Liver (tissue), 9 donors: ENCODE results near the gene DHCR24. TPM values are rescaled to one million over a fixed set of nuclear protein-coding genes. Genes with fewer than 3 reads are reported as not detected.

Experiments used
- DNase-seq: peaks from one replicate; pipeline ENCODE4 v3.0.0-alpha.2; 2017; ENCODE audit warnings: low spot score
- H3K27ac ChIP-seq, 2 donors: one replicate each; pipeline ENCODE4 v1.7.0; 2013; ENCODE audit warnings: inconsistent platforms in 2 of 2, low read length in 2 of 2, control low read depth in 1 of 2, low read depth in 1 of 2, mild to moderate bottlenecking in 1 of 2
- H3K27me3 ChIP-seq, 4 donors: one replicate each; pipeline versions ENCODE4 v1.6.1 to v1.7.0; 2013; ENCODE audit warnings: low read length in 3 of 4, inconsistent platforms in 1 of 4, mild to moderate bottlenecking in 1 of 4, moderate library complexity in 1 of 4; ENCODE audit not compliant: control insufficient read depth in 4 of 4, insufficient read depth in 4 of 4
- H3K36me3 ChIP-seq, 4 donors: one replicate each; pipeline versions ENCODE4 v1.6.1 to v1.7.0; 2013; ENCODE audit warnings: low read length in 3 of 4, mild to moderate bottlenecking in 3 of 4, low read depth in 1 of 4, moderate library complexity in 1 of 4; ENCODE audit not compliant: control insufficient read depth in 4 of 4, insufficient read depth in 3 of 4
- H3K4me1 ChIP-seq, 4 donors: one replicate each; pipeline versions ENCODE4 v1.6.1 to v1.7.0; 2013; ENCODE audit warnings: low read length in 3 of 4, mild to moderate bottlenecking in 3 of 4, moderate library complexity in 1 of 4; ENCODE audit not compliant: control insufficient read depth in 4 of 4, insufficient read depth in 4 of 4
- H3K4me3 ChIP-seq, 3 donors: one replicate each; pipeline versions ENCODE4 v1.6.1 to v1.7.0; 2013; ENCODE audit warnings: low read length in 3 of 3, control low read depth in 1 of 3, low read depth in 1 of 3, mild to moderate bottlenecking in 1 of 3
- H3K9ac ChIP-seq, 2 donors: one replicate each; pipeline ENCODE4 v1.7.0; 2013; ENCODE audit warnings: low read length in 2 of 2, mild to moderate bottlenecking in 2 of 2, moderate library complexity in 2 of 2, control low read depth in 1 of 2, low read depth in 1 of 2
- H3K9me3 ChIP-seq, 4 donors: one replicate each; pipeline versions ENCODE4 v1.6.1 to v1.7.0; 2013; ENCODE audit warnings: low read length in 3 of 4; ENCODE audit not compliant: control insufficient read depth in 4 of 4
- EGR1 ChIP-seq, 2 donors: IDR thresholded peaks; 2 replicates each; pipeline ENCODE4 v1.6.1; 2016 to 2018; ENCODE audit warnings: antibody characterized with exemption in 2 of 2, low read depth in 2 of 2
- FOXA2 ChIP-seq: IDR thresholded peaks from 2 replicates; pipeline ENCODE4 v1.6.1; 2016; ENCODE audit warnings: antibody characterized with exemption
- GABPA ChIP-seq, 2 donors: IDR thresholded peaks in 1 of 2; conservative IDR thresholded peaks in 1 of 2; 2 replicates each; pipeline ENCODE4 v1.6.1; 2016; ENCODE audit warnings: antibody characterized with exemption in 2 of 2, mild to moderate bottlenecking in 1 of 2, moderate library complexity in 1 of 2
- HNF4A ChIP-seq, 2 donors: conservative IDR thresholded peaks; 2 replicates each; pipeline ENCODE4 v1.6.1; 2016; ENCODE audit warnings: antibody characterized with exemption in 2 of 2, mild to moderate bottlenecking in 2 of 2
- HNF4G ChIP-seq: IDR thresholded peaks from 2 replicates; pipeline ENCODE4 v1.6.1; 2016; ENCODE audit warnings: antibody characterized with exemption
- NR2F2 ChIP-seq: IDR thresholded peaks from 2 replicates; pipeline ENCODE4 v1.6.1; 2016; ENCODE audit warnings: antibody characterized with exemption
- RAD21 ChIP-seq, 2 donors: IDR thresholded peaks; 2 replicates each; pipeline ENCODE4 v1.6.1; 2016; ENCODE audit warnings: antibody characterized with exemption in 2 of 2, mild to moderate bottlenecking in 2 of 2
- RXRA ChIP-seq, 2 donors: IDR thresholded peaks; 2 replicates each; pipeline ENCODE4 v1.6.1; 2017 to 2018; ENCODE audit warnings: antibody characterized with exemption in 2 of 2, mild to moderate bottlenecking in 1 of 2
- TAF1 ChIP-seq: conservative IDR thresholded peaks from 2 replicates; pipeline ENCODE4 v1.6.1; 2016; ENCODE audit warnings: antibody characterized with exemption, mild to moderate bottlenecking
- YY1 ChIP-seq: IDR thresholded peaks from 2 replicates; pipeline ENCODE4 v1.6.1; 2016; ENCODE audit warnings: antibody characterized with exemption, mild to moderate bottlenecking
- WGBS: extraction: QIAGEN DNeasy Blood & Tissue Kit; methylation state at CpG from one replicate; pipeline ENCODE4 v1.1.7; 2013; 5-methylcytosine and 5-hydroxymethylcytosine counted together
- polyA plus RNA-seq, 2 donors: library from polyadenylated mRNA; stranded (reverse) in 1 of 2; unstranded in 1 of 2; fragments of 200-250 nt in 1 of 2; fragments of >200 nt in 1 of 2; fragmentation: Nextera tagmentation in 1 of 2; extraction: Ambion mirVana in 1 of 2; gene quantifications; one replicate each; pipeline versions ENCODE4 v1.2.1 to v1.2.3, GENCODE V29; 2013 to 2015
- total RNA-seq, 2 donors: library from RNA; depleted of rRNA; stranded (reverse); fragments of >200 nt; gene quantifications; one replicate each; pipeline ENCODE4 v1.2.3, GENCODE V29; 2014
- TF ChIP-seq, protein P1 (sequence below): IDR thresholded peaks from 2 replicates; pipeline ENCODE4 v1.6.1; 2016; ENCODE audit warnings: antibody characterized with exemption
- TF ChIP-seq, protein P2 (sequence below): IDR thresholded peaks from 2 replicates; pipeline ENCODE4 v1.6.1; 2016; ENCODE audit warnings: antibody characterized with exemption
- TF ChIP-seq, protein P3 (sequence below): fragments of 150-350 bp; IDR thresholded peaks from 2 replicates; pipeline ENCODE4 v1.5.1; 2017; ENCODE audit warnings: improper control_type of control experiment, low read depth, low read length; ENCODE audit not compliant: missing input control
- TF ChIP-seq, protein P4 (sequence below): IDR thresholded peaks from 2 replicates; pipeline ENCODE4 v1.6.1; 2016; ENCODE audit warnings: antibody characterized with exemption, mild to moderate bottlenecking
- donor health status: healthy.
- donor health status: healthy.
- donor health status: healthy.
- donor health status: healthy.
- donor health status: healthy.

The DHCR24 gene
- total and polyA plus RNA-seq, 4 donors: 271 to 815 (median 600) TPM

DNA sequence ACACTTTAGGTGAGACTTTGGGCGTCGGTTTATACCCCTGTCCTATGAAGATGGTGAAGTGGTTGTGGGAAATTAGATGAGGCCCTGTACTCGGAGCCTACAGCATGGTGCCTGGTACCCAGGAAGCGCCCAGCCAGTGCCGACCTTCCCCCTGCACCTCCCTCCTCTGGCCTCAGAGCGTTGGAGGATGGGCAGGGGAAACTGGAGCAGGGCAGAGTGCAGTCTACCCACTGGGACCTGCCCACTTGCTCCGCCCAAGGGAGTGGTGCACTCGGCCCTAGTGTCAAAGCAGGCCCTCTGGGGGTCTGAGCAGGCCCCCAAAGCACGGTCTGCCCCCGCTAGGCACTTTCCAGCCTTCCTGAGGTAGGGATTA lies 72.9 kb downstream of the DHCR24 start:
- H3K27me3 ChIP-seq: no peaks in the 10 kb centered on the region

DNA sequence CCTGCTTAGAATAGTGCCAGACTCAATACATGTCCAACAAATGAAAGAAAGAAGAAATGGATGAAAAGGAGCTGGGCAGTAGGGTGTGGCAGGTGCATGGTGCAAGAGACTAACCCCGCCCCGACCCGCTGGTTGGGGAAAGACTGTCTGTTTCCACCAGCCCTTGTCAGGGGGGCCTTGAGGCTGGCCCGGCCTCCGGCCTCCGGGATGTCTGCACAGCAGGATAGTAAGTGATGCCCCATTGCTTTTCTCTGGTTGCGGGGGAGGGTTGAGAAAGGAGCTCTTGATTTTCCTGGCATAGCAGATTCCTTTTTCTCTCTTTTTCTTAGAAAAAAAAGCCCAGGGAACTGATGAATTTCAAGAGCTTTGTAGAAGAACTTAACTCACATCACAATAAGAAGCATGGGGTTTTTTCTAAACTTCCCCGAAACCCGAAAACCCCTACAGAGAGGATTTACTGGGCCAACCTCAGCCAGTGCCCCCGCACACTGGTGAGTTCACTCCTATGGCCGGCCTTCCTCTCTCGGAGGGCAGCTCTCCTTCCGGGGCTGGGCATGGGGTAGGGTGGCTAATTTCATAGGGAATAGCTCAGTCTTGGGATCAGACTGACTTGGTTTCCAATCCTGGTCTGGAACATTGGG lies 73.4 kb downstream of the DHCR24 start:
- Histone ChIP-seq H3K27me3 (no peaks in the 10 kb centered on the region), H3K9me3 (no peaks in the 10 kb centered on the region), H3K9ac (no peak overlapping the region), H3K27ac (no peak overlapping the region), H3K4me1 (peaks cover 0 to 24% (median 16%) of the 10 kb centered on the region in 4 donors), H3K4me3 (no peak overlapping the region), H3K36me3 (no peaks in the 10 kb centered on the region)
- no peak for DNase-seq
- no peak for TF ChIP-seq NR2F2
- TF ChIP-seq EGR1 (IDR thresholded peaks at IDR 0.05; ENCODE audit: low read depth in 2 of 2): no peak
- TF ChIP-seq RAD21 (IDR thresholded peaks at IDR 0.05): no peak
- TF ChIP-seq HNF4G: no peak
- TF ChIP-seq, protein P1, sequence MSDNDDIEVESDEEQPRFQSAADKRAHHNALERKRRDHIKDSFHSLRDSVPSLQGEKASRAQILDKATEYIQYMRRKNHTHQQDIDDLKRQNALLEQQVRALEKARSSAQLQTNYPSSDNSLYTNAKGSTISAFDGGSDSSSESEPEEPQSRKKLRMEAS: no peak
- no peak for TF ChIP-seq GABPA (IDR thresholded peaks at IDR 0.05 in 1 of 2, conservative IDR thresholded peaks at IDR 0.05 in 1 of 2)
- TF ChIP-seq RXRA (IDR thresholded peaks at IDR 0.05): no peak
- no peak for TF ChIP-seq HNF4A (conservative IDR thresholded peaks at IDR 0.05)
- TF ChIP-seq, protein P2, sequence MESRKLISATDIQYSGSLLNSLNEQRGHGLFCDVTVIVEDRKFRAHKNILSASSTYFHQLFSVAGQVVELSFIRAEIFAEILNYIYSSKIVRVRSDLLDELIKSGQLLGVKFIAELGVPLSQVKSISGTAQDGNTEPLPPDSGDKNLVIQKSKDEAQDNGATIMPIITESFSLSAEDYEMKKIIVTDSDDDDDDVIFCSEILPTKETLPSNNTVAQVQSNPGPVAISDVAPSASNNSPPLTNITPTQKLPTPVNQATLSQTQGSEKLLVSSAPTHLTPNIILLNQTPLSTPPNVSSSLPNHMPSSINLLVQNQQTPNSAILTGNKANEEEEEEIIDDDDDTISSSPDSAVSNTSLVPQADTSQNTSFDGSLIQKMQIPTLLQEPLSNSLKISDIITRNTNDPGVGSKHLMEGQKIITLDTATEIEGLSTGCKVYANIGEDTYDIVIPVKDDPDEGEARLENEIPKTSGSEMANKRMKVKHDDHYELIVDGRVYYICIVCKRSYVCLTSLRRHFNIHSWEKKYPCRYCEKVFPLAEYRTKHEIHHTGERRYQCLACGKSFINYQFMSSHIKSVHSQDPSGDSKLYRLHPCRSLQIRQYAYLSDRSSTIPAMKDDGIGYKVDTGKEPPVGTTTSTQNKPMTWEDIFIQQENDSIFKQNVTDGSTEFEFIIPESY: no peak
- TF ChIP-seq, protein P3, sequence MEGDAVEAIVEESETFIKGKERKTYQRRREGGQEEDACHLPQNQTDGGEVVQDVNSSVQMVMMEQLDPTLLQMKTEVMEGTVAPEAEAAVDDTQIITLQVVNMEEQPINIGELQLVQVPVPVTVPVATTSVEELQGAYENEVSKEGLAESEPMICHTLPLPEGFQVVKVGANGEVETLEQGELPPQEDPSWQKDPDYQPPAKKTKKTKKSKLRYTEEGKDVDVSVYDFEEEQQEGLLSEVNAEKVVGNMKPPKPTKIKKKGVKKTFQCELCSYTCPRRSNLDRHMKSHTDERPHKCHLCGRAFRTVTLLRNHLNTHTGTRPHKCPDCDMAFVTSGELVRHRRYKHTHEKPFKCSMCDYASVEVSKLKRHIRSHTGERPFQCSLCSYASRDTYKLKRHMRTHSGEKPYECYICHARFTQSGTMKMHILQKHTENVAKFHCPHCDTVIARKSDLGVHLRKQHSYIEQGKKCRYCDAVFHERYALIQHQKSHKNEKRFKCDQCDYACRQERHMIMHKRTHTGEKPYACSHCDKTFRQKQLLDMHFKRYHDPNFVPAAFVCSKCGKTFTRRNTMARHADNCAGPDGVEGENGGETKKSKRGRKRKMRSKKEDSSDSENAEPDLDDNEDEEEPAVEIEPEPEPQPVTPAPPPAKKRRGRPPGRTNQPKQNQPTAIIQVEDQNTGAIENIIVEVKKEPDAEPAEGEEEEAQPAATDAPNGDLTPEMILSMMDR: no peak
- TF ChIP-seq, protein P4, sequence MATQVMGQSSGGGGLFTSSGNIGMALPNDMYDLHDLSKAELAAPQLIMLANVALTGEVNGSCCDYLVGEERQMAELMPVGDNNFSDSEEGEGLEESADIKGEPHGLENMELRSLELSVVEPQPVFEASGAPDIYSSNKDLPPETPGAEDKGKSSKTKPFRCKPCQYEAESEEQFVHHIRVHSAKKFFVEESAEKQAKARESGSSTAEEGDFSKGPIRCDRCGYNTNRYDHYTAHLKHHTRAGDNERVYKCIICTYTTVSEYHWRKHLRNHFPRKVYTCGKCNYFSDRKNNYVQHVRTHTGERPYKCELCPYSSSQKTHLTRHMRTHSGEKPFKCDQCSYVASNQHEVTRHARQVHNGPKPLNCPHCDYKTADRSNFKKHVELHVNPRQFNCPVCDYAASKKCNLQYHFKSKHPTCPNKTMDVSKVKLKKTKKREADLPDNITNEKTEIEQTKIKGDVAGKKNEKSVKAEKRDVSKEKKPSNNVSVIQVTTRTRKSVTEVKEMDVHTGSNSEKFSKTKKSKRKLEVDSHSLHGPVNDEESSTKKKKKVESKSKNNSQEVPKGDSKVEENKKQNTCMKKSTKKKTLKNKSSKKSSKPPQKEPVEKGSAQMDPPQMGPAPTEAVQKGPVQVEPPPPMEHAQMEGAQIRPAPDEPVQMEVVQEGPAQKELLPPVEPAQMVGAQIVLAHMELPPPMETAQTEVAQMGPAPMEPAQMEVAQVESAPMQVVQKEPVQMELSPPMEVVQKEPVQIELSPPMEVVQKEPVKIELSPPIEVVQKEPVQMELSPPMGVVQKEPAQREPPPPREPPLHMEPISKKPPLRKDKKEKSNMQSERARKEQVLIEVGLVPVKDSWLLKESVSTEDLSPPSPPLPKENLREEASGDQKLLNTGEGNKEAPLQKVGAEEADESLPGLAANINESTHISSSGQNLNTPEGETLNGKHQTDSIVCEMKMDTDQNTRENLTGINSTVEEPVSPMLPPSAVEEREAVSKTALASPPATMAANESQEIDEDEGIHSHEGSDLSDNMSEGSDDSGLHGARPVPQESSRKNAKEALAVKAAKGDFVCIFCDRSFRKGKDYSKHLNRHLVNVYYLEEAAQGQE: no peak
- no peak for TF ChIP-seq YY1
- no peak for TF ChIP-seq TAF1
- TF ChIP-seq FOXA2: no peak
- WGBS: 91% methylated on average over 13 of the region's 13 CpGs

More for the DNA sequence above, 72.9 kb downstream of the DHCR24 start:
- Histone ChIP-seq H3K4me3 (no peak overlapping the region), H3K9me3 (no peaks in the 10 kb centered on the region), H3K36me3 (no peaks in the 10 kb centered on the region), H3K9ac (no peak overlapping the region), H3K27ac (no peak overlapping the region), H3K4me1 (peaks cover 0 to 19% (median 13%) of the 10 kb centered on the region in 4 donors)
- TF ChIP-seq, protein P3: no peak
- 85% methylated on average over 10 of the region's 10 CpGs for WGBS
- DNase-seq: no peak
